Measurements from ENCODE around the gene CHI3L2.

Gene CHI3L2

GRCh38 chr1:111191496-111191895, 36.0 kb upstream of the CHI3L2 start:
- no peak overlapping the region for H3K4me3 ChIP-seq (ENCODE audit: low read depth, low read length)
- no peak for TF ChIP-seq CTCF (IDR thresholded peaks at IDR 0.05; ENCODE audit: low read depth, low read length)

- TF ChIP-seq CTCF (IDR thresholded peaks at IDR 0.05; ENCODE audit: low read depth, low read length): no peak
- no peak overlapping the region for H3K4me3 ChIP-seq (ENCODE audit: low read depth, low read length)
Observed at GRCh38 chr1:111192074-111192473, 35.4 kb upstream of the CHI3L2 start.

GRCh38 chr1:111192658-111193519, 34.6 kb upstream of the CHI3L2 start:
- H3K4me3 ChIP-seq (ENCODE audit: low read depth, low read length): no peak overlapping the region
- no peak for TF ChIP-seq CTCF (IDR thresholded peaks at IDR 0.05; ENCODE audit: low read depth, low read length)

DNA sequence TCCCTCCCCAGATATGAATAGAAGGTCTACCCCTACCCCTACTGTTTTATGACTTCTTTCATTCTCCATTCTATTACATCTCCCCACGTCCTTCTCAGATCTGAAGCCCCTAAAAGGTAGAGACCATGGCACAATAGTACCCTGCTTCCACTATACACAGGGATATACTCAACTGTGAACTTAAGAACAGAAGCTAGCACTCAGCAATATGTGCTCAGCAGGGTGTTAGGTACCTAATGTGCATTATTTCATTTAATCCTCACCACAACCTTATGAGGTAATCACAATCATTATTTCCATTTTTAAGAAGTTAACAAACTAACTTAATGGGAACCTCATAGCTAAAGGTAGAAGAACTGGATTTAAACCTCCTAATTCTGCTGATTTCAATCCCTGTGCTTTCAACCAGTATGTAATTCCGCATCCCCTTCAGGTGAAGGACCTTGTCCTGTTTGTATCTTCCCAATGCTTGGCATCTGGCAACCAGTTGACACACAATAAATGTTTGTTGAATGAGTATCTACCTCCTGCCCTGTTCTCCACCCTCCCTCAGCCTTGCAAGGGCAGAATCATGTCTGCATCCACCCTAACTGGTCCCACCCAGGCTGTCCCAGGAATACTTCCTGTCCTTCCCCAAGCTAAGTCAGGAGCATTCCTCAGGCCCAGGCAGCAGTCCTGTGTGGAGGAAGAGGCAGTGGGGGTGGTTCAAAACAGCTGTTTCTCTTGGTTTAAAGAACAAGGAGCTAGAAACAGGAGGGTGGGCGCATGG, 33.6 kb upstream of the CHI3L2 start:
- no peak overlapping the region for H3K4me3 ChIP-seq (ENCODE audit: low read depth, low read length)
- TF ChIP-seq CTCF (IDR thresholded peaks at IDR 0.05; ENCODE audit: low read depth, low read length): no peak

- H3K4me3 ChIP-seq (ENCODE audit: low read depth, low read length): no peak overlapping the region
- TF ChIP-seq CTCF (IDR thresholded peaks at IDR 0.05; ENCODE audit: low read depth, low read length): no peak
Observed at GRCh38 chr1:111195002-111195684, 32.4 kb upstream of the CHI3L2 start.

- no peak overlapping the region for H3K4me3 ChIP-seq (ENCODE audit: low read depth, low read length)
- TF ChIP-seq CTCF (IDR thresholded peaks at IDR 0.05; ENCODE audit: low read depth, low read length): no peak
Observed at GRCh38 chr1:111196213-111196612, 31.3 kb upstream of the CHI3L2 start.

All from WI38 (cell line).